ENCODE results near the gene MUC13. TPM values are rescaled to one million over a fixed set of nuclear protein-coding genes. Genes with fewer than 3 reads are reported as not detected.

MUC13 gene
- total RNA-seq, 1 experiment from 2014 or later = not detected

DNA sequence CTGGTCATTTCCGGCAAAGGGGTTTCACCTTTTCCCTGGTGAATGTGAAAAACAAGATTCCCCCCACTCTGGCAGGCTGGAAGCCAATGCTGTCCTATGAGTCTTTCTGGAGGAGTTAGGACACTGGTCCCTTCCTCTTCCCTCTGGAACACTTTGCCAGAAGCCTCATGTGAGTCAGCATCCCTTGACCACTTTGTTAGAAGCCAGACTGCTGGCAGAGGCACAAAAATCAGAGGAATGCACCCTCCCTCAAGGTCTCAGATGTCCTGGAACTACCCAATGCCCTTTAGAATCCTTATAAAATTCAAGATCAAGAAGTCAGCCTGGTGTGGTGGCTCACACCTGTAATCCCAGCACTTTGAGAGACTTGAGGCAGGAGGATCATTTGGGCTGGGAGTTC, 74.0 kb downstream of the MUC13 start:
- DNase-seq = no peak
- peaks cover 15% of the 10 kb centered on the region; the same call in 1 of the 2 replicates for H3K79me2 ChIP-seq (ENCODE audit: insufficient read depth, low read length)
- H3K4me1 Mint-ChIP-seq = peaks cover 15 to 16% of the 10 kb centered on the region in 2 experiments
- no peaks in the 10 kb centered on the region for H4K20me1 ChIP-seq (ENCODE audit: control insufficient read depth, insufficient read depth, insufficient read length)
- H2BK15ac ChIP-seq (ENCODE audit: low read depth, low read length) = no peak overlapping the region
- H3K4me3 Mint-ChIP-seq = no peak overlapping the region
- H2BK120ac ChIP-seq (ENCODE audit: low read depth, low read length, poor library complexity, severe bottlenecking) = no peak overlapping the region
- no CpG with 5 or more reads among the region's 1 CpG for WGBS (ENCODE audit: extremely low coverage, insufficient read length, low lambda C conversion rate)
- H3T11ph ChIP-seq (ENCODE audit: low read length) = no peak overlapping the region
- no peak overlapping the region for H2BK20ac ChIP-seq (ENCODE audit: low read depth, low read length, poor library complexity, severe bottlenecking)
- no peaks in the 10 kb centered on the region for H3K27me3 ChIP-seq (ENCODE audit: insufficient read depth, low read length)
- no peak overlapping the region for H3K4ac ChIP-seq (ENCODE audit: low read depth, low read length)
- no peaks in the 10 kb centered on the region for H3K9me3 ChIP-seq (ENCODE audit: control insufficient read depth, low read depth, low read length)
- no peaks in the 10 kb centered on the region for H3K79me1 ChIP-seq (ENCODE audit: insufficient read depth, low read depth, low read length, poor library complexity, severe bottlenecking)
- peaks cover 2% of the 10 kb centered on the region; the same call in 1 of the 2 replicates for H3K4me1 ChIP-seq (ENCODE audit: insufficient read depth, low read length)
- H3K56ac ChIP-seq (ENCODE audit: insufficient read length, low read depth, low read length) = no peak overlapping the region
- peak overlapping the region; percentile 46 to 94 (median 84) for H3K27ac Mint-ChIP-seq
- H3K27me3 Mint-ChIP-seq (ENCODE audit: low read depth) = no peaks in the 10 kb centered on the region
- H3K36me3 Mint-ChIP-seq (ENCODE audit: insufficient read depth in 1 of 3, low read depth in 3 of 3) = peaks cover 22 to 52% (median 25%) of the 10 kb centered on the region in 3 experiments; a peak in 6 of 7 replicates
- no peak overlapping the region for H3K14ac ChIP-seq (ENCODE audit: insufficient read depth, low read length)
- H2BK5ac ChIP-seq (ENCODE audit: insufficient read length, low read length) = no peak overlapping the region
- no peaks in the 10 kb centered on the region for H3K23me2 ChIP-seq (ENCODE audit: insufficient read length, low read depth, low read length, poor library complexity, severe bottlenecking)
- TF ChIP-seq, protein P1, sequence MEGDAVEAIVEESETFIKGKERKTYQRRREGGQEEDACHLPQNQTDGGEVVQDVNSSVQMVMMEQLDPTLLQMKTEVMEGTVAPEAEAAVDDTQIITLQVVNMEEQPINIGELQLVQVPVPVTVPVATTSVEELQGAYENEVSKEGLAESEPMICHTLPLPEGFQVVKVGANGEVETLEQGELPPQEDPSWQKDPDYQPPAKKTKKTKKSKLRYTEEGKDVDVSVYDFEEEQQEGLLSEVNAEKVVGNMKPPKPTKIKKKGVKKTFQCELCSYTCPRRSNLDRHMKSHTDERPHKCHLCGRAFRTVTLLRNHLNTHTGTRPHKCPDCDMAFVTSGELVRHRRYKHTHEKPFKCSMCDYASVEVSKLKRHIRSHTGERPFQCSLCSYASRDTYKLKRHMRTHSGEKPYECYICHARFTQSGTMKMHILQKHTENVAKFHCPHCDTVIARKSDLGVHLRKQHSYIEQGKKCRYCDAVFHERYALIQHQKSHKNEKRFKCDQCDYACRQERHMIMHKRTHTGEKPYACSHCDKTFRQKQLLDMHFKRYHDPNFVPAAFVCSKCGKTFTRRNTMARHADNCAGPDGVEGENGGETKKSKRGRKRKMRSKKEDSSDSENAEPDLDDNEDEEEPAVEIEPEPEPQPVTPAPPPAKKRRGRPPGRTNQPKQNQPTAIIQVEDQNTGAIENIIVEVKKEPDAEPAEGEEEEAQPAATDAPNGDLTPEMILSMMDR (conservative IDR thresholded peaks at IDR 0.05) = no peak
- no peak overlapping the region for H3K23ac ChIP-seq (ENCODE audit: insufficient read length, low read depth, low read length)
- no peak overlapping the region for H4K8ac ChIP-seq (replicated peaks; ENCODE audit: insufficient read length, low read depth, low read length)
- H4K91ac ChIP-seq (ENCODE audit: insufficient read length, low read depth, low read length) = no peak overlapping the region
- no peak overlapping the region for H3K9ac ChIP-seq (ENCODE audit: extremely low read depth, insufficient read length, low read length)
- no peak overlapping the region for H3K27ac ChIP-seq (ENCODE audit: insufficient read length, low read depth, low read length)
- no peak overlapping the region for H2AK5ac ChIP-seq (ENCODE audit: insufficient read length, low read length)
- no peak overlapping the region for H2AFZ ChIP-seq (ENCODE audit: low read length)
- H2BK12ac ChIP-seq (ENCODE audit: insufficient read length, low read depth, low read length) = no peak overlapping the region
- no peak overlapping the region for H3K18ac ChIP-seq (ENCODE audit: insufficient read length, low read depth, low read length)
- H4K5ac ChIP-seq (ENCODE audit: insufficient read length, low read depth, low read length) = no peak overlapping the region
- no peaks in the 10 kb centered on the region for H3K9me3 Mint-ChIP-seq
- no peak overlapping the region for H3K4me2 ChIP-seq (ENCODE audit: insufficient read depth, insufficient read length, low read length)
